Sigmoid colon (tissue), 7 donors: Measurements from ENCODE around the gene UTF1. TPM values are rescaled to one million over a fixed set of nuclear protein-coding genes. Genes with fewer than 3 reads are reported as not detected.

Experiments used
- DNase-seq: peaks from one replicate; pipeline ENCODE4 v3.0.0-alpha.2; 2019
- H3K27ac ChIP-seq, 4 donors: fragments of 200-600 bp; sonication (generic); one replicate each; pipeline ENCODE4 v1.5.1; 2016 to 2019; ENCODE audit warnings: mild to moderate bottlenecking in 1 of 4
- H3K27me3 ChIP-seq, 3 donors: fragments of 200-600 bp; sonication (generic); one replicate each; pipeline ENCODE4 v1.5.1; 2019; ENCODE audit warnings: mild to moderate bottlenecking in 1 of 3
- H3K36me3 ChIP-seq, 4 donors: fragments of 200-600 bp; sonication (generic); one replicate each; pipeline ENCODE4 v1.5.1; 2016 to 2019
- H3K4me1 ChIP-seq, 4 donors: fragments of 200-600 bp; sonication (generic); one replicate each; pipeline ENCODE4 v1.5.1; 2017 to 2019
- H3K4me3 ChIP-seq, 4 donors: fragments of 200-600 bp; sonication (generic); one replicate each; pipeline ENCODE4 v1.5.1; 2017 to 2019; ENCODE audit warnings: mild to moderate bottlenecking in 2 of 4, moderate library complexity in 1 of 4
- H3K9me3 ChIP-seq, 4 donors: fragments of 200-600 bp in 3 of 4; sonication (generic) in 3 of 4; one replicate each; pipeline versions ENCODE4 v1.5.1 to v1.6.1; 2013 to 2019
- EP300 ChIP-seq, 4 donors: sonication (generic); formaldehyde crosslinking; IDR thresholded peaks; one replicate each; pipeline ENCODE4 v1.6.1; 2017; ENCODE audit warnings: antibody characterized with exemption in 4 of 4
- POLR2A ChIP-seq, 2 donors: fragments of 450-650 bp; IDR thresholded peaks; one replicate each; pipeline ENCODE4 v1.6.1; 2016; ENCODE audit warnings: antibody characterized with exemption in 2 of 2, mild to moderate bottlenecking in 2 of 2, moderate library complexity in 2 of 2
- POLR2AphosphoS5 ChIP-seq, 4 donors: sonication (generic); formaldehyde crosslinking; IDR thresholded peaks; one replicate each; pipeline ENCODE4 v1.6.1; 2017; ENCODE audit warnings: antibody characterized with exemption in 4 of 4
- WGBS, 2 donors: extraction: QIAGEN DNeasy Blood & Tissue Kit; methylation state at CpG; one replicate each; pipeline ENCODE4 v1.1.7; 2013; 5-methylcytosine and 5-hydroxymethylcytosine counted together
- intact Hi-C: fragments of 100-400 bp; cut with DNase I; formaldehyde crosslinking; loops from one replicate; pipeline ENCODE4 v1.15.1; 2023
- polyA plus RNA-seq, 3 donors: library from polyadenylated mRNA; stranded (reverse); fragments of 200-250 nt; gene quantifications; one replicate each; pipeline ENCODE4 v1.2.3, GENCODE V29; 2013
- total RNA-seq, 4 donors: library from RNA; depleted of rRNA; stranded (reverse); fragments of >200 nt; gene quantifications; one replicate each; pipeline ENCODE4 v1.1.0, GENCODE V29; 2016
- TF ChIP-seq, protein P1 (sequence below), 4 experiments: fragments of 450-650 bp in 3 of 4; fragments of 200-600 bp in 1 of 4; IDR thresholded peaks; one replicate each; pipeline ENCODE4 v1.5.1; 2016 to 2019; ENCODE audit warnings: antibody characterized with exemption in 4 of 4, mild to moderate bottlenecking in 3 of 4, moderate library complexity in 2 of 4
- donor health status: healthy with polysubstance abuse.
- donor health status: Bipolar disorder and iron deficiency.
- donor health status: healthy.

Gene UTF1
- total and polyA plus RNA-seq, 7 donors = not detected

- H3K27me3 ChIP-seq = peaks cover 20 to 89% (median 54%) of the 10 kb centered on the region in 3 donors
- DNase-seq = no peak
- no peaks in the 10 kb centered on the region for H3K36me3 ChIP-seq
- intact Hi-C loops = no loop called here
- WGBS, 2 donors = 18 to 31% methylated on average over 25 of the region's 25 CpGs
- peaks cover 0 to 17% (median 13%) of the 10 kb centered on the region in 4 donors for H3K4me1 ChIP-seq
- TF ChIP-seq, protein P1, sequence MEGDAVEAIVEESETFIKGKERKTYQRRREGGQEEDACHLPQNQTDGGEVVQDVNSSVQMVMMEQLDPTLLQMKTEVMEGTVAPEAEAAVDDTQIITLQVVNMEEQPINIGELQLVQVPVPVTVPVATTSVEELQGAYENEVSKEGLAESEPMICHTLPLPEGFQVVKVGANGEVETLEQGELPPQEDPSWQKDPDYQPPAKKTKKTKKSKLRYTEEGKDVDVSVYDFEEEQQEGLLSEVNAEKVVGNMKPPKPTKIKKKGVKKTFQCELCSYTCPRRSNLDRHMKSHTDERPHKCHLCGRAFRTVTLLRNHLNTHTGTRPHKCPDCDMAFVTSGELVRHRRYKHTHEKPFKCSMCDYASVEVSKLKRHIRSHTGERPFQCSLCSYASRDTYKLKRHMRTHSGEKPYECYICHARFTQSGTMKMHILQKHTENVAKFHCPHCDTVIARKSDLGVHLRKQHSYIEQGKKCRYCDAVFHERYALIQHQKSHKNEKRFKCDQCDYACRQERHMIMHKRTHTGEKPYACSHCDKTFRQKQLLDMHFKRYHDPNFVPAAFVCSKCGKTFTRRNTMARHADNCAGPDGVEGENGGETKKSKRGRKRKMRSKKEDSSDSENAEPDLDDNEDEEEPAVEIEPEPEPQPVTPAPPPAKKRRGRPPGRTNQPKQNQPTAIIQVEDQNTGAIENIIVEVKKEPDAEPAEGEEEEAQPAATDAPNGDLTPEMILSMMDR (IDR thresholded peaks at IDR 0.05) = no peak
- TF ChIP-seq POLR2AphosphoS5 (IDR thresholded peaks at IDR 0.05) (no peak), POLR2A (IDR thresholded peaks at IDR 0.05) (no peak), EP300 (IDR thresholded peaks at IDR 0.05) (no peak)
- no peak overlapping the region for H3K27ac ChIP-seq
- no peak overlapping the region for H3K4me3 ChIP-seq
- H3K9me3 ChIP-seq = no peaks in the 10 kb centered on the region
Measured at GRCh38 chr10:133241501-133242205, 11.6 kb downstream of the UTF1 start.

DNA sequence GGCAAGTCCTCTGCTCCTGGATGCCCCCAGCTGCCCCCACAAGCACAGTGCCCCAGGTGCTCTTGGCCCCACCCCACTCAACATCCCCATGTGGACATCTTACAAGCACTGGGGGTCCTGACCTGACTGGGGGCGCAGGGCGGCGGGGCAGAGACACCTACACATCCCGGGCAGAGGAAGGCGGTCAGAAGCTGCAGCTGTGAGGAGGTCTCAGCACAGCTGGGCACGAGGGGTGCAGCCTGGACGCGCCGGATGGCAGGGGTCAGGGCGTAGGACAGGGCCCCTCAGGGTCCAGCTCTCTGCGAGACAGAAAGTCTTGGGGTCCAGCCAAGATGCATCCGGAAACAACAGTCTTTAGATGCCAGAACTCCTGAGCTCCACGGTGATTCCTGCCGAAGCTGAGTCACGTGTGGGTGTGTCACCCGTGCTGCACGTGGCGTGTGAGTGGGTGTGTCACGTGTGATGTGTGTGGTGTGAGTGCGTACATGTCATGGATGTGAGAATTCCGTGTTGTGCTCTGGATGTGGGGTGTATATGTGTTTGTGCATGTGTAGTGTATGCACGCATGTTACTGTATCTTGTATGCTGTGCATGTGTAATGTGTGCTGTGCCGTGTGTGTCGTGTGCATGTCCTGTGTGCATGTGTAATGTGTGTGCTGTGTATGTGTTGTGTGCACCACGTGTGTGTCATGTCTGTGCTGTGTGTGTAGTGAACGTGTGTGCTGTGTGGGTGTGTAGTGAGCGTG, 12.8 kb downstream of the UTF1 start:
- no peaks in the 10 kb centered on the region for H3K9me3 ChIP-seq
- no peak overlapping the region for H3K27ac ChIP-seq
- peaks cover 9 to 89% (median 53%) of the 10 kb centered on the region in 3 donors for H3K27me3 ChIP-seq
- TF ChIP-seq, protein P1 (IDR thresholded peaks at IDR 0.05) = no peak
- TF ChIP-seq EP300 (IDR thresholded peaks at IDR 0.05) (no peak), POLR2A (IDR thresholded peaks at IDR 0.05) (no peak), POLR2AphosphoS5 (IDR thresholded peaks at IDR 0.05) (no peak)
- intact Hi-C loops = no loop called here
- H3K4me3 ChIP-seq = no peak overlapping the region
- WGBS, 2 donors = 64 to 87% methylated on average over 27 of the region's 27 CpGs
- peaks cover 0 to 5% (median 2%) of the 10 kb centered on the region in 4 donors for H3K4me1 ChIP-seq
- DNase-seq = no peak
- H3K36me3 ChIP-seq = no peaks in the 10 kb centered on the region

DNA sequence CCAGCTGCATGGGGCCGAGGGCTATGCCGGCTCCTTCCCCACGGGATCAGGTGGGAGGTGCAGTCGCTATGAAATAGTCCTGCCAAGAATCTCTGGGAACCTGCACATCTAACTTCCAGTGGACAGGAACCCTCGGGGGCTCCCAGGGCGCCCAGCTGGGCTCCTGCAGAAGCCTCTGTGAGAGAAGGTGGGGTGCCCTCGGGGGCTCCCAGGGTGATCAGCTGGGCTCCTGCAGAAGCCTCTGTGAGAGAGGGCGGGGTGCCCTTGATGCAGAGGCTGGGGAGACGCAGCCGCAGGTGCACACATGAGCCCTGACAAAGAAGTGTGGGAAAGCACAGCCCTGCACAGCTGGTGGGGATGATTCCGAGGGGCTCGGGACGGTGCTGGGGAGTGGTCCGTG, 13.6 kb downstream of the UTF1 start:
- intact Hi-C loops = no loop called here
- H3K9me3 ChIP-seq = no peaks in the 10 kb centered on the region
- WGBS, 2 donors = 75 to 83% methylated on average over 14 of the region's 14 CpGs
- H3K27ac ChIP-seq = no peak overlapping the region
- H3K36me3 ChIP-seq = no peaks in the 10 kb centered on the region
- peaks cover 9 to 89% (median 51%) of the 10 kb centered on the region in 3 donors for H3K27me3 ChIP-seq
- no peaks in the 10 kb centered on the region for H3K4me1 ChIP-seq
- DNase-seq = no peak
- no peak for TF ChIP-seq POLR2AphosphoS5 (IDR thresholded peaks at IDR 0.05)
- TF ChIP-seq POLR2A (IDR thresholded peaks at IDR 0.05) = no peak
- no peak for TF ChIP-seq EP300 (IDR thresholded peaks at IDR 0.05)
- TF ChIP-seq, protein P1 (IDR thresholded peaks at IDR 0.05) = no peak
- no peak overlapping the region for H3K4me3 ChIP-seq

- no peak for DNase-seq
- intact Hi-C loops = no loop called here
- Histone ChIP-seq H3K4me3 (no peak overlapping the region), H3K27me3 (peaks cover 0 to 82% (median 42%) of the 10 kb centered on the region in 3 donors), H3K27ac (no peak overlapping the region), H3K9me3 (no peaks in the 10 kb centered on the region), H3K36me3 (no peaks in the 10 kb centered on the region), H3K4me1 (no peaks in the 10 kb centered on the region)
- TF ChIP-seq, protein P1 (IDR thresholded peaks at IDR 0.05) = no peak
- TF ChIP-seq EP300 (IDR thresholded peaks at IDR 0.05) (no peak), POLR2A (IDR thresholded peaks at IDR 0.05) (no peak), POLR2AphosphoS5 (IDR thresholded peaks at IDR 0.05) (no peak)
- WGBS, 2 donors = 32 to 65% methylated on average over 33 of the region's 33 CpGs
Measured at GRCh38 chr10:133245439-133246235, 15.6 kb downstream of the UTF1 start.
